ENCODE data around the gene NPY4R2. TPM values are rescaled to one million over a fixed set of nuclear protein-coding genes. Genes with fewer than 3 reads are reported as not detected.
A peak's percentile ranks its signal among the peaks of the same experiment; 100 is the strongest.
"Not testable (repeated sequence)": the region's sequence is repeated elsewhere in the genome, so short reads cannot be mapped to it uniquely, and the experiment has no call there.

Gene NPY4R2, protein sequence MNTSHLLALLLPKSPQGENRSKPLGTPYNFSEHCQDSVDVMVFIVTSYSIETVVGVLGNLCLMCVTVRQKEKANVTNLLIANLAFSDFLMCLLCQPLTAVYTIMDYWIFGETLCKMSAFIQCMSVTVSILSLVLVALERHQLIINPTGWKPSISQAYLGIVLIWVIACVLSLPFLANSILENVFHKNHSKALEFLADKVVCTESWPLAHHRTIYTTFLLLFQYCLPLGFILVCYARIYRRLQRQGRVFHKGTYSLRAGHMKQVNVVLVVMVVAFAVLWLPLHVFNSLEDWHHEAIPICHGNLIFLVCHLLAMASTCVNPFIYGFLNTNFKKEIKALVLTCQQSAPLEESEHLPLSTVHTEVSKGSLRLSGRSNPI
- total RNA-seq, result not detected

DNA sequence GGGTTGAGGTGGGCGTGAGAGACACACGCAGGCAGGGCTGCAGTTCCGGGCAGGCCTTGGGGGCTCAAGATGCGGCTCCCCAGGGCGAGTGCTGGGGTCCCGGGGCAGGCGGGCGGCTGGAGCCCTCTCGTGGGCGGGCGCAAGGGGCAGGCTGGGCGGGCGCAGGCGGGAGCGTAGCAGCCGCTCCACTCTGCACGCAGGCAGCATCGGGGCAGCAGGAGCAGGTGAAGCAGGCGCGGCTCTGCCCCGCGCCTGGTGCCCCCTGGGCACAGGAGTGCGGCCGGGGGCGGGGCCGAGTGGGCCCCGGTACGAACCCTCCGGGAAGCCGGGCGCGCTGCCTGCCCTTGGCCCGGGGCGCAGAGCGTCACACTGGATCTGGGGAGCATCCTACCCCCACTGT is at the start of gene NPY4R2:
Gene NPY4R2 (plus strand): TSS at position 188 of the 400 bp plus-strand sequence. CDS start 3,326 bp downstream, outside the sequence.
- not testable (repeated sequence) for DNase-seq (ENCODE audit: low spot score); ATAC-seq

DNA sequence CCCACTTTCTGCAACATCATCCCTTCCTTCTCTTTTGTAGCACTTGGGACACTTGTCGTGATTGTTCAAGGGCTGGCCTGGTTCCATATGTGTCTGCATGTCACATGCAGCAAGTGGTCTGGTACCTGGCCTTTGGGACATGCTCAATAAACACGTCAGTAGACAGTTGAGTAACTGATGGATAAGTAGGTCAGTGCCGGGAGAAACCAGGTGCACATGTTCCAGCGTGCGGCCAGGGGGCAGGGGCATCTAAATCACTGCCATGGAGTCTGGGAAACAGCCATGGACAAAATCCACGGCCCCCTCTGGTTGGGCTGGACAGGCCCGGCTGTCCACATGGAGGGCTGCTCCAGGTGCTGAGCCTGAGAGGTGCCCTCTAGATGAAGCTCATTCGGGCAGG is 47.6 kb upstream of the NPY4R2 start:
- peak; percentile 89 for ATAC-seq
- not testable (repeated sequence) for DNase-seq (ENCODE audit: low spot score)

DNA sequence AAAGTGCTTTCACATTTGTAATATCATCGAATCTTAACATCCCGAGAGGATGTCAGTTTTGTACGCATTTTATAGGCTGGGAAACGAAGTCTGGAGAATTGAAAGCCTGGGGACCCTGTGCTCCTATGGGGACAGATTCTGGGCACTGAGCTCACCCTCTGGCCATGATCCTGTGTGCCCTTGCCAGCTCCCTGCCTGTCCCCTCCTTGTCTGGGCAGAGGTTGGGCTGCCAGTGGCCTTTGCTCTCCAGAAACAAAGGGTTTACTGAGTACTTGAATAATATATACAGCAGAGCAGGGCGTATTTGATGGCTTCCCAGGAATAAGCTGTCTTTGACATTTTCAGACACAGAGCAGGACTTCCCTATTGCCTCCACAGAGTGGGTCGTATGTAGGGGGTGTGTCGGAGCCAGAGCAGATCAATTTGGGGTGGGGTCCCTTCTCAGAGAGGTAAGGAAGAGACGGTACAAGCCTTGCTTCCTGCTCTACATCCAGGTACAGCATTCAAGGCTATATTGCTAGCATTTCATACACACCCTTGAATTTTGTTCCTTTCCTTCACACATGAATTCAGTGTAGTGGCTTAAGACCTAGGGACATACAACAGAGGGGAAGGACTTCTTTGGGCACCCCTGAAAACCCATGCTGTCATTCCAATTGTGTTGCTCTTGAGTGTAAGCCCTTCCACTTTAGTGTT is 46.8 kb upstream of the NPY4R2 start:
- not testable (repeated sequence) for DNase-seq (ENCODE audit: low spot score)
- peak; percentile 92 for ATAC-seq

DNA sequence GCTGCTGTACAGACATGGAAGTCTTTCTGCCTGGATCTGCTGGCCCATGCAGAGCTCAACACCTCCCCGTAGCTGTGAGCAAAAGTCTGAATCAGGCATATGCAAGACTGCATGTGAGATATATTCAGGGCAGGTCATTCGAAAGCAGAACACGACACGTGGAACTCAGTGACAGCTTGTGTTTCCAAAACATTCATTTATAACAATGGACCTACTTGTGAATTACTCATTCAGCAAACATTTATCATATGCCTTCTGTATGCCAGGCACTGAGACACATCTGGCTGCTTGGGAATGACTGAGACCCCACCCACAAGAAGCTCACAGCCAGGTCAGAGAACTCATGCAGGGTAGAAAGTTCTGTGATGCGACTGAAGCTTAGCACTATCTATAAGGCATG is 46.2 kb upstream of the NPY4R2 start:
- not testable (repeated sequence) for DNase-seq (ENCODE audit: low spot score); ATAC-seq

DNA sequence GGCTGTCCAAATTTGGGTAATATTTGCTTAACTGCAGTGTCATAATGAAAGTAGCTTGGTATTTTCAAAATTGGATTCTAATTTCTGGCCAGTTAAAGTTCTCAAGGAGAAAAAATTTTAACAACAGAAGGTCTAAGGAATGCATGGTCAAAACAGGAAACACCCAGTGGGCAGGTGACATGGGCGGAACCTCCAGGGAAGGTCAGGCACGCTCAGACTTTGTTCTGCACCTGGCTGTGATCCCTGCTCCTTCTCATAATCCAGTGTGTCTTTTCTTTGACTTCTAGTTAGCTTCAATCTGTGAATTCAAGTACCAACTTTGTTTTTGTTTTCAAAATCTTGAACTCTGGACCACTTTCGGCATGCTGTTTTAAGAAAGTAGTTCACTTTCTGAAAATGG is 34.2 kb upstream of the NPY4R2 start:
- ATAC-seq, result peak; percentile 69
- not testable (repeated sequence) for DNase-seq (ENCODE audit: low spot score)

DNA sequence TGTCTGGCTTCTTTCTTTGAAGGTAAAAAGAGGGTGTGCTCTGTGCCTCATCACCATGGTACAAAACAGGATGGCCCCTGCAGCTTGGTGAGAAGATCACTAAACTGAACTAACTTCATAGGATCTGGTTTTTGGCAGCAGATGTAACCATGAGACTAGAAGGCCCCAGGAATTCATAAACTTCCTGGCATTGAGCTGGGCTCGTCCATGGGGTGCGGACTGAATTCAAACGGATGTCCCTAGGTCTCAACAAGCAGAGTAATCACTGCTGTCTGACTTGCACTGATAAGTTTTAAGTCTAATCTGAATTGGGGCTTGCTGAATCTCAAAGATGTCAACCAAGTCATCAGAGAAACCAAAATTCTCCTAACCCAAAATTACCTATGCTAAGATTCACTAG is 33.5 kb upstream of the NPY4R2 start:
- DNase-seq (ENCODE audit: low spot score); ATAC-seq: not testable (repeated sequence)

DNA sequence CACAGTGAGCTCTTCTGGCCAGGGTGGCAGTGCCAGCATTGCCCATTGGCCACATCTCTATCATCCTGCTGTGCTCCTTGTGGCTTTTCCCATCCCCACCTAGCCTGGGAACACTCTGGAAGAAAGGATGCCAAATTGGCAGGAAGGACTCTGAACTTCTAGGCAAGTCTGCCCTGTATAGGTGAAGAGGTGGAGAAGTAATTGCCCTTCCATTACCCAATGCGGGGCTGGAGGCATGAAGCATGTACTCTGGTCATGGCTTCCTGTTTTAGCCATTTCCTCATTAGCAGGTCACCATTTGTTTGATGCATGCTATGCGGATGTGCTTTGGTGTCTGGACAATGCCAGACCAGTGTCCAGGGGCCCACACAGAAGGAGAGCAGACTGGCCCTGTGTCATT is 32.1 kb upstream of the NPY4R2 start:
- ATAC-seq; DNase-seq (ENCODE audit: low spot score): not testable (repeated sequence)

DNA sequence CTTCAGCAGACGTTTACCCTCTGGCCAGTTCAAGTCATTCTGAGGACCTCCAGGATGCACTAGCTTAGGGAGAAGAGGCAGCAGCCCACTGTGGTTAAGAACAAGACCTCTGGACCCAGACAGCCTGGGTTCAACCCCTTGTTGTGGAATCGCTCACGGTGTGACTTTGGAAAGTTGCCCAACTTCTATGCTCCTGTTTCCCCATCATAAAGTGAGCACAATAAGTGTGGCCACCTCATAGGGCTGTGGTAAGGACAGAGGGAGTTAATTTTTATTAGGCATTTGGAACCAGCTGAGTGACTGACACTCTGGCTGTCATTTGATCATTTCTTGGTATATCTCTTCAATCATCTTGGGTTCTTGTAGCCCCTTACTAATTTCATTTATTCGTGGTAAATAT is 31.6 kb upstream of the NPY4R2 start:
- not testable (repeated sequence) for DNase-seq (ENCODE audit: low spot score); ATAC-seq

DNA sequence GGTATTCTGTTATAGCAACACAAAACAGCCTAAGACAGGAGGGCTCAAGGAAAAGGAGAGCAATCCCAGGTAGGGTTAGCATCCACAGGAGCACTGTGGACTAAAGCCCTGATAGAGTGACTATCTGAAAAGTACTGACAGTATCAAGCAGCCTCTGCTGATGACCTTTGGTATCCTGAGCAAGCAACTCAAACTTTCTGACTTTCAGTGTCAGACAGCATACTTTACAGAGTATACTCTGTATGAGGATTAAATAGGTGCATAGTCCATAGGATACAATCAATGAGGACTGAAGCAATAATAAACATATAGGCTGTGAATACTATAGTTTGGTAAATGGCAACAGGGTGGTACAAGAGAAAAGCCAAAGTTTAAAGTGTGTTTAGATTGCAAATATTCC is 27.7 kb upstream of the NPY4R2 start:
- not testable (repeated sequence) for DNase-seq (ENCODE audit: low spot score); ATAC-seq

DNA sequence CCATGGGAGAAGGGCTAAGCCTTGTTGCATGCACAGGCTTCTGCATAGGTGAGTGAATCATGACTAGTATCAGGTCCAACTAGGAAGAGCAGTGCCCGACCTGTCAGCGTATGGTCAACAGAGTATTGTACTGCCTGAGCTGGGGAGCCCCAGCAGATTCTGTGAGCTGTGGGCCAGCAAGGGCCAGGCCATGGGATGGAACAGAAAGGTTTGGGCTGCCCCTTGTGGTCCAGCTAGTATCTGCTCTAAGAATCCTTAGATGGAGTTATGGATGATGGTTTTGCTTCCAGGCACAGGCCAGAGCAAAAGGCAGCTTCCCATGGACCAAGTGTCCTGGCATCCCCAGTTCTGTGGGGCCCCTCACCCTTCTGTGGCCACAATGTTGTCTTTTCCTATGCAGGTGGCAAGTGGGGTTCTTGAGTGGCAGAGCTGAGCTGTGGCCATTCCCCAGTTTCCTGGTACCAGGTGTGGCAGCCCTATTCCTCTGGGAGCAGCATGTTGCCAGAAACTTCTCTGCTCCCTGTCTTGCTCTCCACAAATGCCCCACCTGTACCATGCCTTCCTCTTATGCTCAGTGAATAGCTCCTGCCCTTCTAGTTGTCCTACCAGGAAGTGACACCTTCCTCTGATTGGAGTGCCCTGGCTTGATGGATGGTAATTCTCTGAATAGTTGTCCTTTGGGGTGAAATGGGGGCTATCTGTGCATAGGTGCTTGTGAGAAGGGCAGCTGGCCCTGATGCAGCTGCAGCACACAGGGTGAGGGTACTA is 25.8 kb upstream of the NPY4R2 start:
- ATAC-seq, result peak; percentile 49
- DNase-seq (ENCODE audit: low spot score), result not testable (repeated sequence)

DNA sequence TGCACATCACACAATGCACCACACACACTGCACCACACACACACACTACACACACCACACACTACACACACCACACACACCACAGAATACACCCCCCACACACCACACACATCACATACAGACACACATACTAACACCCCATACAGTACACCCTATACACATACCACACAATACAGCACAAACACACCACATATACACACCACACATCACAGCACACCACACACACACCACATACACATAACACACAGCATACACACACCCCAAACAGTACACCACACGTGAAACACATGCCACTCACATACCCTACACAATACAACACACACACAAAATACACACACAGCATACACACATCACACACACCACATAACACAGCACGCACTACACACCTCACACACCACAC is 23.9 kb upstream of the NPY4R2 start:
- ATAC-seq; DNase-seq (ENCODE audit: low spot score): not testable (repeated sequence)

DNA sequence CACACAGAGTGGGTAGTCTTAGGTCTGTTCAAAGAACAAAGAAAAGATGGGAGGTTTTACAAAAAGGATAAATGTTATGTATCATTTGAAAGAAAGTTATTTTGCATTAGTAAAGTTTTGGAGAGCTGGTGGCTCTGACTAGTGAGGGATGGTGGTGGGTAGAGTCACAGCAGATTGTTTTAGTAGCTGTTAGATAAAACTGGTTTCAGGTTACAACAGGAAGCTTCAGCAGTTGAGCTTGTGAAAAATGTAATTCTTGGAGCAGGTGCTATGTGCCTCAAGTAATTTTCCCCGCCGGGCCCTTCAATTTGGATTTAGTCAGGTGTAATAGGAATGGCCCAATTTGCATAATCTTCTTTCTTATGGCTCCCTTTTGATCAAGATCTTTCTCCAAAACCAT is 20.6 kb upstream of the NPY4R2 start:
- DNase-seq (ENCODE audit: low spot score); ATAC-seq: not testable (repeated sequence)

DNA sequence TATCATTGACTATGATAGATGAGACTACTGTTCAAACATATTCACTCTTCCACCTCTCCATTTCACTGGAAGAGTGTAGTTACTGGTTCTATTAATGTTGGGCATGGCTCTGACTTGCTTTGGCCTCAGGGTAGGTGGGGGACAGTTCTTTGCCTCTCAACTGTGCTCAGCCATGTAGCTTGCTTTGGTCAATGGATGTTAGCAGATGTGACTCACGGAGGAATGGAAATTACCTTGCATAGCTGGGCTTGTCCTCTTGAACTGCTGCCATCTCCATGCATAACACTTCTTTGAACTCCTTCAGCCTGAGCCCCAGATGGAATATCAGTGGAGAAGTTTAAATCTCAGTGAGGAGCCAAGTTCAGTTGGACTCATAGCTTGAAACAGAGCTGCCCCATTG is 9.1 kb upstream of the NPY4R2 start:
- ATAC-seq, result not testable (repeated sequence)
- peak; percentile 2 for DNase-seq (ENCODE audit: low spot score)

DNA sequence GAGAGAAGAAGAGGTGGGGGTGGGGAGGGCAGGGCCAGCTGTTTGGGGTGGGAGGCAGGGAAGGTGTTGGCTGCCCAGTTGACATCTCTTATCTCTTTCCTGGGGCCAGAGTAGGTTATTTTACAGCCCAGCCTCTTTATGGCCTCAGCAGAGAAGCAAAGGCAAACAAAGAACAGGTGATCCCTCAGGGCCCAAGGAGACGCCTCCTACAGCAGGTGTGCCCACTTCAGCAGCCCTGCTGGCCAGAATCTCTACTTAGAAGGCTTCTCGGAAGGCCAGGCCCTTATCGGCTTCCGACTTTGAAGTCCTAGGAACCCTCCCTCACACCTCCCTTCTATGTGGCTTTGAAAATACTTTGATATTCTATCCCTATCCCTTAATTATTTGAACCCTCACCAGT is 8.0 kb upstream of the NPY4R2 start:
- ATAC-seq; DNase-seq (ENCODE audit: low spot score): not testable (repeated sequence)

DNA sequence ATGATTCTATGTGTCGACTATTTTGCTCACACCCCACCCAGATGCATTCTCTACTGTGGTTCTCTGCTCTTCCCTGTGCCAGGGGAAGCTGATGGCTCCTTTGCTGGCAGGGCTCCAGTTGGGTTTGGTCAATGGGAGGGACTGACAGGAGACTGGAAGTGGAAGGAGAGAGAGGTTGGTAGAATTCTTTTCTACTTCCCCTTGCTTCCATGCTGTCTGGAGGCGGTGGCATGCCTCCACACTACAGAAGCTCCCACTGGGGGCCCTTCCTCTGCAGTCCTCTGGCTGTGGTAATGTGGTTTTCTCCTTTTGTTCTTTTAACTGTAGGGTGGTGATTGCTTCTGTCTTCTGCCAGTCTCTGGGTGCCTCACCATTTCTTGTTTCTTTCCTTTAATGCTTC is 4.4 kb upstream of the NPY4R2 start:
- ATAC-seq; DNase-seq (ENCODE audit: low spot score): not testable (repeated sequence)

DNA sequence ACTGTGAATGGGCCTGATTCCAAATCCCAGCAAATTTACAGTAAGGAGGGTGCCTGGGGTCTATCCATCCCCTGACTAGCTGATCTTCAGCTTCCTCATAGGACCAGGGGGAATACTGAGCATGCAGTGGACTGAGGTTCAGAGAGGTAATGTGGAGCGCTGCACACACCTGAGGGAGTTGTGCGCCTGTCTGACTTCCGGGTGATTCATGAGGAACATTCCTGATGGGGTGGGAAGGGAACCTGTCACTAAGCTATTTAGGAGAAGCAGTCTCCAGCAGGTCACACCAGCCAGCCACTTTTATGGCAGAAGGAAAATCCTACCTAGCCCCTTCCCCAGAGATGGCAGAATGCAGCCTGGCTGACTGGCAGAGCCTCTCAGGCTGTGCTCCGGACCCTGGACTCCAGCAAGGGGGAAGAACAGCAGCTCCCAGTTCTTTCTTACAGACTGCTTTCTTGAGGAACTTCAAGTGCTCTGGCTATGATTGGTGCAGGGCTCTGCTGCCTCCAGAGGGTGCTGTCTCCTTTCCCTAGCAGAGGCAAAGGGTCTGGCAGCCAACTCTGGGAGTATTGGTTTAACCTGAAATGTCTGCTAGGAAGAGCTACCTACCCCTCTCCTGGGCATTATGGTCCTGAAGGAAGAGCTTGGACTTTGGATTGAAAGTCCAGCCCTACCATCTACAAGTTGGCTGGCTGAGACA is 2.5 kb upstream of the NPY4R2 start:
- peak; percentile 91 for ATAC-seq
- DNase-seq (ENCODE audit: low spot score), result peak; percentile 34

DNA sequence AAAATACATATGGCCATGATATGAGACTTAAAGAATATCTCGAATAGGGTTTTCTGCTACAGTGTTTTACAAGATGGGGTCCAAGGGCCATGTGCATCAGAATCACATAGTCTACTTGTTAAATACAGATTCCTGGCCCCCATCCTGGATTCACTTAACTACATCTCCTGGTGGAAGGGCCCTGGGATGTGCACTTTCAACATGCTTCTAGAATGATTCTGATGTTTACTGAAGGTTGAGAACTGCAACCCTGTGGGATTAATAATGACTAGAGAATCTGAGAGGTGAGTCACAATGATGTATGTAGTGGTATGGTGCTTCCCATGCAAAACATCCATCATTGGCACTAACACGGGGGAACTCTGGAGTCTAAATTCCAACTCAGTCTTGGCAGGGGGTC is 2.1 kb downstream of the NPY4R2 start:
- ATAC-seq; DNase-seq (ENCODE audit: low spot score): not testable (repeated sequence)

DNA sequence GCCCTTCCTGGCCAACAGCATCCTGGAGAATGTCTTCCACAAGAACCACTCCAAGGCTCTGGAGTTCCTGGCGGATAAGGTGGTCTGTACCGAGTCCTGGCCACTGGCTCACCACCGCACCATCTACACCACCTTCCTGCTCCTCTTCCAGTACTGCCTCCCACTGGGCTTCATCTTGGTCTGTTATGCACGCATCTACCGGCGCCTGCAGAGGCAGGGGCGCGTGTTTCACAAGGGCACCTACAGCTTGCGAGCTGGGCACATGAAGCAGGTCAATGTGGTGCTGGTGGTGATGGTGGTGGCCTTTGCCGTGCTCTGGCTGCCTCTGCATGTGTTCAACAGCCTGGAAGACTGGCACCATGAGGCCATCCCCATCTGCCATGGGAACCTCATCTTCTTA is 4.0 kb downstream of the NPY4R2 start:
- DNase-seq (ENCODE audit: low spot score), result peak; percentile 21
- not testable (repeated sequence) for ATAC-seq

DNA sequence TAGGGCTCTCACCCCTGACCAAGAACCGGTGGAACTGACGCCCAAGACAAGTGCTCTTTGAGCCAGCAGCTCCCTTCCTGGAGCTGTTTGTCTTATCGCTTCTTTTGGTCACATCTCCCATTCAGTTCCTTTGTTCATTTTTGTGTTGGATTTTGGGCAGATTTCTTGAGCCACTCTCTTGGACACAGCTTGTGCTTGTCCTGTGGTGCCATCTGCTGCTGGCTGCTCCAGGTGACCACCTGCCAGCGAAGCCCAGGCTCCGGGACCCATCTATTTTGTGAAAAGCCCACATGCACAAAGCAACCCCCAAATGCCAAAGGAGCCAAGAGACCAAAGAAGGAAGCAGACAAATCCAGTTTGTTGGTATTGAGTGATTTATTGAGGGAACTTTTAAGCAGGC is 6.2 kb downstream of the NPY4R2 start:
- not testable (repeated sequence) for DNase-seq (ENCODE audit: low spot score); ATAC-seq

DNA sequence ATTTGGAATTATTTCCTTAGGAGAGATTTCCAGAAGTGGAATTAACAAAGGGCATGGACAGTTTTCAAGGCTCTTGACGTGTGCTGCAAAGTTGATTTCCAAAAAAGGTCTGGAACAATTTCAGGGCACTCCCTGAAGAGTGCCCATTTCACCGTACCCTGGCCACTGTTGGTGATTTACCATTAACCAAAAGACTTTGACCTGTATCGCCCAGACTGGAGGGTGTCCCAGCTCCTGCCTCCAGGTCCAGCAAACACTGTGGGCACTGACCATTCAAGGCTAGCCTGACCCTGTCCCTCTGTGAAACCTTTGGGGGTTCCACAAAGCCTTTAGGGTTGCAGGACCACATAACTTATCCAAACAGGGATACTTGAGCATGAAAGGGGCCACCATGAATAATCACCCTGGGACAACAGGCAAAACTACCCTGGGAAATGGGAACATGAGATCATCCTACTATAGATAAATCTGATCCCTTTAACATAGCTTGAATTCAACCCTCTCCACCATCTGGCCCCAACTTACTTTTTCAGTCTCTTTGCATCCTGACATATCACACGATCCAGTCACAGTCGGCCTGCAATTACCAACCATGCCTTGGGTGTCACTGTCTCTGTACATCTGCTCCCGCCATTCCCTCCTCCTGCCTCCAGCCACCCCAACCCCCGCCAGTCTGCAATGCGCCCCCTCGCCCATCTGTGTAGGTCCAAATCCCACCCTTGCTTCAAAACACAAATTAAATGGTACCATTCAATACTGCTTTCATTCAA is 8.9 kb downstream of the NPY4R2 start:
- not testable (repeated sequence) for DNase-seq (ENCODE audit: low spot score)
- peak; percentile 95 for ATAC-seq

Data from left lobe of liver (tissue), 2 donors.